ENCODE results near the gene BRME1.

Gene BRME1

GRCh38 chr19:13881692-13882418 is 24.1 kb downstream of the BRME1 start:
- H3K4me3 ChIP-seq (ENCODE audit: low read depth, low read length), result no peak overlapping the region
- no peak for TF ChIP-seq CTCF (IDR thresholded peaks at IDR 0.05; ENCODE audit: low read depth, low read length)

- no peak for TF ChIP-seq CTCF (IDR thresholded peaks at IDR 0.05; ENCODE audit: low read depth, low read length)
These were observed 24.6 kb downstream of the BRME1 start for GRCh38 chr19:13881251-13881691.

GRCh38 chr19:13880059-13881043 is 25.6 kb downstream of the BRME1 start:
- peak overlapping the region; percentile 24; the same call in 1 of the 2 replicates for H3K4me3 ChIP-seq (ENCODE audit: low read depth, low read length)
- peak; percentile 91 for TF ChIP-seq CTCF (IDR thresholded peaks at IDR 0.05; ENCODE audit: low read depth, low read length)

More at GRCh38 chr19:13881251-13881691, 24.6 kb downstream of the BRME1 start:
- H3K4me3 ChIP-seq (ENCODE audit: low read depth, low read length), result no peak overlapping the region

GRCh38 chr19:13877303-13877702 is 28.6 kb downstream of the BRME1 start:
- H3K4me3 ChIP-seq (ENCODE audit: low read depth, low read length), result no peak overlapping the region
- TF ChIP-seq CTCF (IDR thresholded peaks at IDR 0.05; ENCODE audit: low read depth, low read length), result no peak

GRCh38 chr19:13876834-13877233 is 29.1 kb downstream of the BRME1 start, which contains the start of gene NANOS3:
Gene NANOS3 (plus strand): TSS chr19:13877134. CDS start chr19:13877249, 115 bp downstream.
- TF ChIP-seq CTCF (IDR thresholded peaks at IDR 0.05; ENCODE audit: low read depth, low read length), result no peak
- no peak within 1 kb of the TSS for H3K4me3 ChIP-seq (ENCODE audit: low read depth, low read length)

- no peak overlapping the region for H3K4me3 ChIP-seq (ENCODE audit: low read depth, low read length)
These were observed 30.1 kb downstream of the BRME1 start for GRCh38 chr19:13875824-13876223.

More at GRCh38 chr19:13875824-13876223, 30.1 kb downstream of the BRME1 start:
- no peak for TF ChIP-seq CTCF (IDR thresholded peaks at IDR 0.05; ENCODE audit: low read depth, low read length)
